Endothelial cell of umbilical vein (primary cell): Measurements from ENCODE around the gene MB21D2. TPM values are rescaled to one million over a fixed set of nuclear protein-coding genes. Genes with fewer than 3 reads are reported as not detected.

ENCODE experiments used
- BruUV-seq: library from RNA; stranded (reverse); fragments of 400-500 nt; replicated peaks from 2 replicates; lab custom pipeline; 2021; lab: Mats Ljungman, UMichigan
- CTCF ChIA-PET: fragments of 300-600, 350-600 bp; sonication (Branson Sonifier 250); formaldehyde crosslinking; loops from one replicate; lab custom pipeline; 2021; ENCODE audit warnings: antibody characterized with exemption, inconsistent platforms; lab: Charles Lee
- POLR2A ChIA-PET: fragments of 300-600, 350-600 bp; sonication (Branson Sonifier 250); formaldehyde crosslinking; loops from one replicate; lab custom pipeline; 2021; ENCODE audit warnings: antibody characterized with exemption, inconsistent platforms; lab: Charles Lee
- DNase-seq: peaks from one replicate; pipeline ENCODE4 v3.0.0-alpha.2; 2011; ENCODE audit warnings: low read depth, low spot score
- FAIRE-seq: peaks from 2 replicates; lab custom pipeline; 2011; peaks lifted over from hg19 to GRCh38; lab: Jason Lieb, UNC
- H2AFZ ChIP-seq: 2 replicates; pipeline ENCODE4 v1.6.0; 2012; ENCODE audit warnings: low read depth, low read length, control low read depth, inconsistent platforms
- H3K27ac ChIP-seq: 2 replicates; pipeline ENCODE4 v1.5.1; 2011; ENCODE audit warnings: low read depth, mild to moderate bottlenecking, control low read depth, low read length, moderate library complexity; ENCODE audit not compliant: insufficient read depth
- H3K27me3 ChIP-seq, 2 experiments: 2 replicates each; pipeline versions ENCODE4 v1.6.0 to v1.6.1; 2011; ENCODE audit warnings: low read length in 2 of 2, mixed read lengths in 1 of 2; ENCODE audit not compliant: control insufficient read depth in 2 of 2, insufficient read depth in 2 of 2
- H3K36me3 ChIP-seq, 2 experiments: 2 replicates in 1 of 2; 3 replicates in 1 of 2; pipeline ENCODE4 v1.5.1; 2011; ENCODE audit warnings: low read length in 2 of 2, mild to moderate bottlenecking in 1 of 2, moderate library complexity in 1 of 2; ENCODE audit not compliant: control insufficient read depth in 2 of 2, insufficient read depth in 2 of 2; ENCODE audit errors: extremely low read depth in 1 of 2
- H3K4me1 ChIP-seq: 3 replicates; pipeline ENCODE4 v1.5.1; 2011; ENCODE audit warnings: mild to moderate bottlenecking, low read length; ENCODE audit not compliant: control insufficient read depth, insufficient read depth; ENCODE audit errors: extremely low read depth
- H3K4me2 ChIP-seq: 2 replicates; pipeline ENCODE4 v1.6.1; 2011; ENCODE audit warnings: low read length, control low read depth, mixed read lengths; ENCODE audit not compliant: insufficient read depth
- H3K4me3 ChIP-seq, 3 experiments: fragments of 200-600 bp in 1 of 3; sonication (generic), shearing (Covaris generic) in 1 of 3; replicated peaks in 1 of 3; 2 replicates each; pipeline ENCODE4 v1.5.1; 2011 to 2016; ENCODE audit warnings: control low read depth in 3 of 3, low read length in 3 of 3, mild to moderate bottlenecking in 2 of 3, inconsistent platforms in 1 of 3, low read depth in 1 of 3, moderate library complexity in 1 of 3; ENCODE audit not compliant: insufficient read depth in 1 of 3
- H3K79me2 ChIP-seq: 2 replicates; pipeline ENCODE4 v1.6.0; 2012; ENCODE audit warnings: low read length, inconsistent platforms; ENCODE audit not compliant: control insufficient read depth, insufficient read depth
- H3K9ac ChIP-seq: replicated peaks from 2 replicates; pipeline ENCODE3; 2011; ENCODE audit warnings: low read length, control low read depth; ENCODE audit not compliant: insufficient read depth; ENCODE audit errors: extremely low read depth
- H3K9me1 ChIP-seq: replicated peaks from 3 replicates; pipeline ENCODE4 v1.6.0; 2011; ENCODE audit warnings: mild to moderate bottlenecking, low read length; ENCODE audit not compliant: control insufficient read depth, insufficient read depth; ENCODE audit errors: extremely low read depth
- H3K9me3 ChIP-seq: replicated peaks from 2 replicates; pipeline ENCODE4 v1.5.1; 2012; ENCODE audit warnings: low read length, inconsistent platforms; ENCODE audit not compliant: control insufficient read depth, insufficient read depth
- H4K20me1 ChIP-seq: replicated peaks from 2 replicates; pipeline ENCODE3; 2011; ENCODE audit warnings: mild to moderate bottlenecking, low read length; ENCODE audit not compliant: control insufficient read depth, insufficient read depth; ENCODE audit errors: extremely low read depth
- EZH2 ChIP-seq: IDR thresholded peaks from 2 replicates; pipeline ENCODE4 v1.6.1; 2012; ENCODE audit warnings: borderline replicate concordance, low read depth, mild to moderate bottlenecking, moderate library complexity, low read length, inconsistent platforms; ENCODE audit not compliant: severe bottlenecking
- FOS ChIP-seq: IDR thresholded peaks from 2 replicates; pipeline ENCODE4 v1.6.1; 2011; ENCODE audit warnings: mild to moderate bottlenecking, low read length, moderate library complexity, borderline replicate concordance; ENCODE audit not compliant: insufficient read depth
- GATA2 ChIP-seq: IDR thresholded peaks from 2 replicates; pipeline ENCODE4 v1.7.0; 2011; ENCODE audit warnings: low read depth, mild to moderate bottlenecking, moderate library complexity, mixed read lengths, low read length; ENCODE audit not compliant: insufficient read length, insufficient read depth
- JUN ChIP-seq: IDR thresholded peaks from 2 replicates; pipeline ENCODE4 v1.6.1; 2011; ENCODE audit warnings: borderline replicate concordance, low read depth; ENCODE audit not compliant: insufficient read length, insufficient read depth
- POLR2A ChIP-seq: IDR thresholded peaks from 2 replicates; pipeline ENCODE4 v1.6.1; 2012; ENCODE audit warnings: low read depth, mild to moderate bottlenecking, control low read depth, low read length
- POLR2AphosphoS5 ChIP-seq: IDR thresholded peaks from 2 replicates; pipeline ENCODE4 v1.6.1; 2012; ENCODE audit warnings: low read depth, mild to moderate bottlenecking, control low read depth, low read length, moderate library complexity; ENCODE audit not compliant: insufficient read depth
- dilution Hi-C: fragments of 300-500 bp; cut with MboI; formaldehyde crosslinking; loops from one replicate; pipeline ENCODE4 v1.15.0; 2019; ENCODE audit warnings: low sequenced_read_pairs; ENCODE audit not compliant: extremely low pct_ligation_motif_present
- intact Hi-C: fragments of 100-400 bp; cut with micrococcal nuclease; formaldehyde crosslinking; loops from one replicate; pipeline ENCODE4 v1.10.0; 2022
- polyA plus RNA-seq, 4 experiments: library from polyadenylated mRNA; depleted of rRNA in 3 of 4; stranded (reverse) in 3 of 4; unstranded in 1 of 4; fragments of >200 nt; gene quantifications; 2 replicates each; pipeline versions ENCODE4 v1.2.1 to v1.2.3, GENCODE V29; 2011 to 2012; ENCODE audit warnings: missing spikeins in 1 of 4
- total RNA-seq: library from RNA; stranded (reverse); gene quantifications from 2 replicates; pipeline ENCODE4 v1.2.3, GENCODE V29; 2021
- TF ChIP-seq, protein P1 (sequence below): IDR thresholded peaks from 2 replicates; pipeline ENCODE4 v1.6.1; 2011; ENCODE audit not compliant: insufficient read depth, insufficient read length
- TF ChIP-seq, protein P2 (sequence below), 2 donors: IDR thresholded peaks; 1 replicate in 1 of 2; 2 replicates in 1 of 2; pipeline ENCODE4 v1.5.1; 2011; ENCODE audit warnings: low read length in 2 of 2, mild to moderate bottlenecking in 2 of 2, moderate library complexity in 2 of 2, control low read depth in 1 of 2, inconsistent platforms in 1 of 2, low read depth in 1 of 2; ENCODE audit not compliant: insufficient read depth in 1 of 2; ENCODE audit errors: extremely low read depth in 1 of 2

Gene MB21D2
- total and polyA plus RNA-seq, 2 donors (not counting 3 experiments of a cell fraction or from before 2014, with no cell fraction given), result 6.7 to 7.4 TPM

DNA sequence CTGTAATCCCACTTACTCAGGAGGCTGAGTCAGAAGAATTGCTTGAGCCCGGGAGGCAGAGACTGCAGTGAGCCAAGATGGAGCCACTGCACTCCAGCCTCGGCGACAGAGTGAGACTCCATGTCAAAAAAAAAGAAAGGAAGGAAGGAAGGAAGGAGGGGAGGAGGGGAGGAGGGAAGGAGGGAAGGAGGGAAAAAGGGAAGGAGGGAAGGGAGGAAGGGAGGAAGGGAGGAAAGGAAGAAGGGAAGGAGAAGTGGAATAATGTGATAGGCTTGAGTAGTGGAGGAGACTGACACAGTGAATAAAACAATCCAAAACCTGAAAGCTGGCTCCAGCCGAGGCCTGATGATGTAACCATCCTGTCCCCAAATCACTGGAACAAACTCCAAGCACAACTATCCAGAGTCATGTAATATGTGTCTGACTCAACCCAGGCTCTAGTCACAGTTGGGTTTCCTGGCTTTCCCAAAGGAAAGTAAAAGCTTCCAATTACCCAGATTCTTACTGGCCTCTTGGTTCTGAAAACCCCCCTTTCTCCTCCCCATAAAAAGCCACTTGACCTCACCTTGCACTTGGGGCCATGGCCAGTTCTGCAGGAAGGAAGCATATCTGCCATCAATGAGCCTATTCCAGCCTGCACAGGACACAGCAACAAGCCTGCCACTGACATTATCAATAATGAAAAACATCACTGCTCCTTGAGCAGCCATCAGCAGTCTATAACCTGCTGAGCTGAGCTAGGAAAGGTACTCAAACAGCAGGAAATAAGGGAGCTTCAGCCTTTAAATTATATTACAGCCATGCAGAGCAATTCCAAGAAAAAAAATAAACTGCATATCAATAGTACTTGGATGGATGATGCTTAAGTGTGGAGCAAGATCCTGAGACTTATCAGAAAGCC, 48.3 kb downstream of the MB21D2 start:
- ChIA-PET POLR2A (no interaction called here), CTCF (interaction anchor here (1.2 to 1.4 kb wide), 2 partner anchors 10 to 46 kb away, joined by 4 read pairs; no protein-coding TSS in a partner anchor)
- Histone ChIP-seq H3K9ac (no peak overlapping the region), H3K4me3 (no peak overlapping the region), H3K27me3 (no peaks in the 10 kb centered on the region), H3K36me3 (no peaks in the 10 kb centered on the region), H4K20me1 (no peaks in the 10 kb centered on the region), H3K79me2 (no peaks in the 10 kb centered on the region), H3K9me1 (no peaks in the 10 kb centered on the region), H3K9me3 (no peaks in the 10 kb centered on the region), H3K4me1 (peaks cover 16% of the 10 kb centered on the region), H2AFZ (peak overlapping the region; percentile 13), H3K27ac (peak overlapping the region; percentile 1), H3K4me2 (peak overlapping the region; percentile 48)
- intact Hi-C loops, result loop anchor here (1.0 kb wide), 1 partner anchor 18 kb away; no protein-coding TSS in a partner anchor
- dilution Hi-C loops, result no loop called here
- peak; percentile 56 for FAIRE-seq
- no TSS peak for BruUV-seq
- TF ChIP-seq FOS (peak; percentile 52), JUN (no peak), POLR2AphosphoS5 (peak; percentile 37)
- TF ChIP-seq, protein P1, sequence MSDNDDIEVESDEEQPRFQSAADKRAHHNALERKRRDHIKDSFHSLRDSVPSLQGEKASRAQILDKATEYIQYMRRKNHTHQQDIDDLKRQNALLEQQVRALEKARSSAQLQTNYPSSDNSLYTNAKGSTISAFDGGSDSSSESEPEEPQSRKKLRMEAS, result no peak
- DNase-seq, result peak; percentile 41

DNA sequence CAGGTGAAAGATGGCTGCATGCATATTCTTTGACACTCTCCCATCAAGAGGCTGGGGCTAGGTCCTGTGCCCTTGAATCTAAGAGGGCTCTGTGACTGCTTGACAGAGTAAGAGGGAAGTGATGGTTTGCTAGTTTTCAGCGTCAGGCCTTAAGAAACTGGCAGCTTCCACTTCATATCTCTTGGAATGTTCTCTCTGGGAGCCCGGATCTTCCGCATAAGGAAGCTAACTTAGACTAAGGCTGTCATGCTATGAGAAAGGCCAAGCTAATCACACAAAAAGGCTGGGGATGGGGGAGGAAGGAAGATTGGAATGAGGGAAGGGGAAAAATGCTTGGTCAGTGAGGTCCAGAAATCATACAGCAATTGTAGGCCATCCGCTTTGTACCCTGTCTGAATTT, 50.0 kb downstream of the MB21D2 start:
- Histone ChIP-seq H3K4me2 (no peak overlapping the region), H3K4me1 (peaks cover 14% of the 10 kb centered on the region), H3K36me3 (no peaks in the 10 kb centered on the region), H3K9me1 (no peaks in the 10 kb centered on the region), H3K9ac (no peak overlapping the region), H3K27me3 (no peaks in the 10 kb centered on the region), H3K4me3 (no peak overlapping the region), H3K9me3 (no peaks in the 10 kb centered on the region), H3K27ac (no peak overlapping the region), H2AFZ (no peak overlapping the region), H3K79me2 (no peaks in the 10 kb centered on the region), H4K20me1 (no peaks in the 10 kb centered on the region)
- FAIRE-seq (no peak), DNase-seq (no peak)
- ChIA-PET POLR2A (no interaction called here), CTCF (no interaction called here)
- dilution Hi-C loops (no loop called here), intact Hi-C loops (no loop called here)
- no TSS peak for BruUV-seq
- TF ChIP-seq, protein P2, sequence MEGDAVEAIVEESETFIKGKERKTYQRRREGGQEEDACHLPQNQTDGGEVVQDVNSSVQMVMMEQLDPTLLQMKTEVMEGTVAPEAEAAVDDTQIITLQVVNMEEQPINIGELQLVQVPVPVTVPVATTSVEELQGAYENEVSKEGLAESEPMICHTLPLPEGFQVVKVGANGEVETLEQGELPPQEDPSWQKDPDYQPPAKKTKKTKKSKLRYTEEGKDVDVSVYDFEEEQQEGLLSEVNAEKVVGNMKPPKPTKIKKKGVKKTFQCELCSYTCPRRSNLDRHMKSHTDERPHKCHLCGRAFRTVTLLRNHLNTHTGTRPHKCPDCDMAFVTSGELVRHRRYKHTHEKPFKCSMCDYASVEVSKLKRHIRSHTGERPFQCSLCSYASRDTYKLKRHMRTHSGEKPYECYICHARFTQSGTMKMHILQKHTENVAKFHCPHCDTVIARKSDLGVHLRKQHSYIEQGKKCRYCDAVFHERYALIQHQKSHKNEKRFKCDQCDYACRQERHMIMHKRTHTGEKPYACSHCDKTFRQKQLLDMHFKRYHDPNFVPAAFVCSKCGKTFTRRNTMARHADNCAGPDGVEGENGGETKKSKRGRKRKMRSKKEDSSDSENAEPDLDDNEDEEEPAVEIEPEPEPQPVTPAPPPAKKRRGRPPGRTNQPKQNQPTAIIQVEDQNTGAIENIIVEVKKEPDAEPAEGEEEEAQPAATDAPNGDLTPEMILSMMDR (IDR thresholded peaks at IDR 0.05; ENCODE audit: extremely low read depth in 1 of 2, insufficient read depth in 1 of 2, low read depth in 1 of 2, low read length in 2 of 2), result no peak
- TF ChIP-seq GATA2, result no peak
- no peak for TF ChIP-seq POLR2AphosphoS5
- TF ChIP-seq FOS, result no peak
- TF ChIP-seq, protein P1, result no peak
- TF ChIP-seq POLR2A, result no peak
- no peak for TF ChIP-seq EZH2
